Type B pancreatic cell (in vitro differentiated cells): ENCODE measurements around the gene PPP1R16B. TPM values are rescaled to one million over a fixed set of nuclear protein-coding genes. Genes with fewer than 3 reads are reported as not detected.

Source experiments
- DNase-seq: peaks from one replicate; pipeline ENCODE4 v3.0.0; 2021; ENCODE audit warnings: mixed read lengths; ENCODE audit not compliant: unreplicated experiment; ENCODE audit errors: extremely low spot score
- H3K27ac Mint-ChIP-seq: 2 replicates; pipeline ENCODE4 v1.8.0; 2021; ENCODE audit warnings: mild to moderate bottlenecking, mixed read lengths
- H3K27me3 Mint-ChIP-seq: 2 replicates; pipeline ENCODE4 v1.8.0; 2021; ENCODE audit warnings: mixed read lengths
- H3K36me3 Mint-ChIP-seq: 2 replicates; pipeline ENCODE4 v1.8.0; 2021; ENCODE audit warnings: mixed read lengths
- H3K4me1 Mint-ChIP-seq: one replicate; pipeline ENCODE4 v1.8.0; 2021; ENCODE audit warnings: mixed read lengths; ENCODE audit not compliant: unreplicated experiment
- H3K4me3 Mint-ChIP-seq: 2 replicates; pipeline ENCODE4 v1.8.0; 2021; ENCODE audit warnings: mild to moderate bottlenecking, mixed read lengths
- H3K9me3 Mint-ChIP-seq: 2 replicates; pipeline ENCODE4 v1.8.0; 2021; ENCODE audit warnings: mixed read lengths
- total RNA-seq: library from RNA; stranded (reverse); gene quantifications from 2 replicates; pipeline ENCODE4 v1.2.1, GENCODE V29; 2021; ENCODE audit warnings: low replicate concordance
- TF ChIP-seq, protein P1 (sequence below): fragments of 200-600 bp; sonication (generic); conservative IDR thresholded peaks from 2 replicates; pipeline ENCODE4 v1.5.0; 2021; ENCODE audit warnings: antibody characterized with exemption, mild to moderate bottlenecking

The PPP1R16B gene
- total RNA-seq, 1 donor from 2014 or later, result 0.31 TPM

DNA sequence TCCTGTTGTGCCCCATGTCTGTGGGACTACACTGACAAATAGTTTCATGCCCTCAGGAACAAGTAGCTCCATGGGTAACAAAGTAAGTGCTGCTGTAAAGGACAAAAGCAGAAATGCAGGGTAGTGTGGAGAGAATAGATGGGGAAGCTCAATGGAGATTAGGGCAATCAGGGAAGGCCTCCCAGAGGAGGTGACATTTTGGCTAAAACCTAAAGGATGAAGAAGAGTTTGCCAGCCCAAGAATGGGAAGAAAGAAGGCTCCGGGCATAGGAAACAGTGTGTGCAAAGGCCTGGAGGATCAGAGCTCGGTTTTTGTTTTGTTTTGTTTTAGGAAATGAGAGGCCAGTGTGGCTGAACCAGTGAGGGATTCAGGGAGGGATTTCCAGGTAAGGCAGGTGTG is 77.1 kb downstream of the PPP1R16B start:
- H3K4me1 Mint-ChIP-seq, result no peaks in the 10 kb centered on the region
- DNase-seq, result no peak
- TF ChIP-seq, protein P1, sequence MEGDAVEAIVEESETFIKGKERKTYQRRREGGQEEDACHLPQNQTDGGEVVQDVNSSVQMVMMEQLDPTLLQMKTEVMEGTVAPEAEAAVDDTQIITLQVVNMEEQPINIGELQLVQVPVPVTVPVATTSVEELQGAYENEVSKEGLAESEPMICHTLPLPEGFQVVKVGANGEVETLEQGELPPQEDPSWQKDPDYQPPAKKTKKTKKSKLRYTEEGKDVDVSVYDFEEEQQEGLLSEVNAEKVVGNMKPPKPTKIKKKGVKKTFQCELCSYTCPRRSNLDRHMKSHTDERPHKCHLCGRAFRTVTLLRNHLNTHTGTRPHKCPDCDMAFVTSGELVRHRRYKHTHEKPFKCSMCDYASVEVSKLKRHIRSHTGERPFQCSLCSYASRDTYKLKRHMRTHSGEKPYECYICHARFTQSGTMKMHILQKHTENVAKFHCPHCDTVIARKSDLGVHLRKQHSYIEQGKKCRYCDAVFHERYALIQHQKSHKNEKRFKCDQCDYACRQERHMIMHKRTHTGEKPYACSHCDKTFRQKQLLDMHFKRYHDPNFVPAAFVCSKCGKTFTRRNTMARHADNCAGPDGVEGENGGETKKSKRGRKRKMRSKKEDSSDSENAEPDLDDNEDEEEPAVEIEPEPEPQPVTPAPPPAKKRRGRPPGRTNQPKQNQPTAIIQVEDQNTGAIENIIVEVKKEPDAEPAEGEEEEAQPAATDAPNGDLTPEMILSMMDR, result no peak
- H3K4me3 Mint-ChIP-seq, result no peak overlapping the region
- H3K27ac Mint-ChIP-seq, result no peak overlapping the region
- H3K36me3 Mint-ChIP-seq, result no peaks in the 10 kb centered on the region
- H3K9me3 Mint-ChIP-seq, result no peaks in the 10 kb centered on the region
- peaks cover 48% of the 10 kb centered on the region for H3K27me3 Mint-ChIP-seq

DNA sequence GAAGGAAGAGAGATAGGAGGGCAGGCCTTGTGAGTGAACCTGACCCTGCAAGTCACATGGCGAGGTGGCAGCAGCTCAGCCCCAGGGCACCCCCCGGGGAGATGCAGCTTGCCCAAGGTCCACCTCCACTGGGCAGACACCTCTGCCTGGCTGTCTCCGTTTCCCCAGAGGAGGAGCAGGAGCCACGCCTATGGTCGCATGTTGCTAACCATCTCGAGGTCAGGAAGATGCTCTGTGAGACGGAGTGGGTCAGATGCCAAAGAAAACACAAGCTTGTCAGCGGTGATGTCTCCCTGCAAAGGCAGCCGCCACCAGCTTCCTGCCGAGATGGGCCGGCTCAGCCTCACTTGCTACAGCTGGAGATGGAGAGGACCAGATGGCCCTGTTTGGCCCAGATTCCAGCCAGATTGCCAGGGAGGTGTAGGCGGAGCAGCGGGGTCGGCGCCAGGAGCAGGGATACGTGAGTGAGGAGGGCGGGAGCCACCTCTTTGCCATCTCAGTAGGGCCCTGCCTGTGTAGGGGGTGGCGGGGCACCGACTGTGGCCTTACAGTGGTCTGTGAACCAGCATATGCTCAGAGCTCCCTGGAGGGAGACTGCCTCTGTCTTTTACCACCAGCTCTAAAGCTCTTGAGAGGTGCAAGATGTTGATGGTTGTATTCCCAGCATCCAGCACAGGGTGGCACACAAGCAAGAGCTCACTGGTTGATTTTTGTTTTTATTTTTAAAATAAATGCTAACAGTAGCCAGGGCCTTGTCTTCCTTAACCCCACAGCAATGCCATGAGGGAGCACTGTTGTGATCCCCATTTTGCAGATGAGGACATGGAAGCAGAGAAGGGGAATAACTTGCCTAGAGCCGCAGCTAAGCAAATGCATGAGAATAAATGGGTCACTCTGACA is 77.8 kb downstream of the PPP1R16B start:
- TF ChIP-seq, protein P1, result no peak
- H3K9me3 Mint-ChIP-seq, result no peaks in the 10 kb centered on the region
- no peak overlapping the region for H3K4me3 Mint-ChIP-seq
- no peak for DNase-seq
- H3K36me3 Mint-ChIP-seq, result no peaks in the 10 kb centered on the region
- peaks cover 42% of the 10 kb centered on the region for H3K27me3 Mint-ChIP-seq
- H3K4me1 Mint-ChIP-seq, result no peaks in the 10 kb centered on the region
- H3K27ac Mint-ChIP-seq, result no peak overlapping the region

DNA sequence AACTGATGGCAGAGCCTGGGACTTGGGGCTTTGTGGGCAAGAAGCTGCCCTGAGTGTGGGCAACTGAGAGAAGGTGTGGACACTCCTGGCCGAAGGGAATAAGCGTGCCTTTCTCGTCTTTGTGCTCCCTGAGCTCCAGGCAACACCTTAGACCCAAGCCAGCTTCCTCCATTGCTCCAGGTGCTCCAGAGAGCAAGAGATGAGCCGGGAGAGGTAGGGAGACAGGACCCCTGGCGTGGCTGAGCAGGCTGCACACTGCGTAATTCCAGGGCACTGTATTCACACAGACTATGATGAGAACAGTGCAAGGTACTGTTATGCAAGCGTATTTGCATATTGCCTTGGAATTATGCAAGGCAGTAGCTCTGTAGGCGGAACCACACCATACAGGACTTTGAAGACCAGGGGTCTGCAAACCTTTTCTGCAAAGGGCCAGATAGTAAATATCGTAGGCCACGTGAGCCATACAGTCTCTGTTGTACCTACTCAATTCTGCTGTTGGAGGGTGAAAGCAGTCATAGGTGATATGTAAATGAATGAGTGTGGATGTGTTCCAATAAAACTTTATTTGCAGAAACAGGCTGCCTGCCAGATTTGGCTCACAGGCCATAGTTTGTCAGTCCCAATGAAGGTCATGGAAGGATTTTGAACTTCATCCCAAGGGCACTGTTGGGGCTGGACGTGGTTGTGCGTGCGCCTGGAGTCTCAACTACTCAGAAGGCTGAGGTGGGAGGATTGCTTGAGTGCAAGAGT is 78.7 kb downstream of the PPP1R16B start:
- no peaks in the 10 kb centered on the region for H3K36me3 Mint-ChIP-seq
- H3K9me3 Mint-ChIP-seq, result no peaks in the 10 kb centered on the region
- no peak for DNase-seq
- TF ChIP-seq, protein P1, result no peak
- no peak overlapping the region for H3K27ac Mint-ChIP-seq
- H3K27me3 Mint-ChIP-seq, result peaks cover 34% of the 10 kb centered on the region
- H3K4me1 Mint-ChIP-seq, result no peaks in the 10 kb centered on the region
- no peak overlapping the region for H3K4me3 Mint-ChIP-seq

DNA sequence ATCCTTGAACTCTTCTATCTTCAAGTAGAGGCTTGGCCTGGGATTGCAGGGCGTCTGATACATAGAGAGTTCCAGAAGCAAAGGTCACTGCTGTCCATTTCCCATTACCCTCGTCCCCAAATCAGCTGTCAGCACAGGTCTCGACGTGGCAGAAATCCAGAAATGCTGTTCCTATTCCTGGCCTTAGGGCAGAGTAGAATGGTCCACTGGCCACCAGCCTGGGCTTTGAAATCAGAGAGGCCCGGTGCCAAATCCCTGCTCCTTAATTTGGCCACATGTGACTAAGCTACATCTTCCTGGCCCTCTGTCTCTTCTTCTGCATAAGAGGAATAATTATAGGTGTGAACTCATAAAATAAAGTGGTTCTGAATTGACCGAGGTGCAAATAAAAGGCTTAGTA is 79.9 kb downstream of the PPP1R16B start:
- Mint-ChIP-seq H3K9me3 (no peaks in the 10 kb centered on the region), H3K4me1 (no peaks in the 10 kb centered on the region), H3K27ac (no peak overlapping the region), H3K36me3 (no peaks in the 10 kb centered on the region), H3K4me3 (no peak overlapping the region), H3K27me3 (peaks cover 27% of the 10 kb centered on the region)
- TF ChIP-seq, protein P1, result no peak
- DNase-seq, result no peak

DNA sequence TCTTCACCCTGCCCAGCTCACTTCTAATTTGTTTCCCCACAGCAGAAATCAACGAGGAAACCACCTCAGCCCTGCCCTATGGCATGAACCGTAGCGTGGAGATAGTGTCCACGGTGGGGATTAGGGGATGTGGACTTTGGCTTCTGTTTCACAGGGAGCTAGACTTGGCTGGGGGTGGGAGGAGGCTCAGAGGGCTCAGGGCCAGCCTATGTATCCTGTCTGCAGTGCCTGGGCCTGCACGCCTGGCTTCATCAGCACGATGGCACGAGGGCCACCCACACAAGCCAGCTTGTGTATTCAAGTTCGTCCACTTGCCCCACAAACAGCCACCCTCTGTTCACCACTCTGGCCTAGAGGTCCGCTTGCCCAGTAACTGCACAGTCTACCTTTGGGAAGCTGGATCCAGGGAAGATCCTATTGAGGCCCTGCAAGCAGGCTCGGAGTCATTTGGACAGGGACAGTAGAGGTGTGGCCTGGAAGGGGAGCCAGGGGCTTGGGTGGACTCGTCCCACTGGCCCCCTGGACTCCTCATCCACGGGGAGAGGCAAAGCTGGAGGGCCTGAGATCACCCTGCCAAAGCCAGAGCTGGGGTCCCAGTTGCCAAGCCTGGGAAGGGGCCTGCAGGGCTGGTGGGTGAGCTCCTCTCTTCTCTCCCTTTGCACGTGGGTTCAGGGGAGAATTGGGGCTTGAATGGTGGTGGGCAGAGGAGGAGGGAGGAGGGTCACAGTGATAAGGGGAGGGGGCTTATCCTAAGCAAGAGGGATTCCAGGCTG is 82.7 kb downstream of the PPP1R16B start:
- no peaks in the 10 kb centered on the region for H3K36me3 Mint-ChIP-seq
- TF ChIP-seq, protein P1, result no peak
- no peaks in the 10 kb centered on the region for H3K4me1 Mint-ChIP-seq
- H3K27me3 Mint-ChIP-seq, result peaks cover 15% of the 10 kb centered on the region
- H3K27ac Mint-ChIP-seq, result no peak overlapping the region
- DNase-seq, result no peak
- no peak overlapping the region for H3K4me3 Mint-ChIP-seq
- no peaks in the 10 kb centered on the region for H3K9me3 Mint-ChIP-seq
